Islet of Langerhans (tissue), 1 donor: ENCODE measurements around the gene LAMA5.

Experiments
- FAIRE-seq: peaks from one replicate; lab custom pipeline; 2011; peaks lifted over from hg19 to GRCh38; lab: Jason Lieb, UNC

Gene LAMA5, protein sequence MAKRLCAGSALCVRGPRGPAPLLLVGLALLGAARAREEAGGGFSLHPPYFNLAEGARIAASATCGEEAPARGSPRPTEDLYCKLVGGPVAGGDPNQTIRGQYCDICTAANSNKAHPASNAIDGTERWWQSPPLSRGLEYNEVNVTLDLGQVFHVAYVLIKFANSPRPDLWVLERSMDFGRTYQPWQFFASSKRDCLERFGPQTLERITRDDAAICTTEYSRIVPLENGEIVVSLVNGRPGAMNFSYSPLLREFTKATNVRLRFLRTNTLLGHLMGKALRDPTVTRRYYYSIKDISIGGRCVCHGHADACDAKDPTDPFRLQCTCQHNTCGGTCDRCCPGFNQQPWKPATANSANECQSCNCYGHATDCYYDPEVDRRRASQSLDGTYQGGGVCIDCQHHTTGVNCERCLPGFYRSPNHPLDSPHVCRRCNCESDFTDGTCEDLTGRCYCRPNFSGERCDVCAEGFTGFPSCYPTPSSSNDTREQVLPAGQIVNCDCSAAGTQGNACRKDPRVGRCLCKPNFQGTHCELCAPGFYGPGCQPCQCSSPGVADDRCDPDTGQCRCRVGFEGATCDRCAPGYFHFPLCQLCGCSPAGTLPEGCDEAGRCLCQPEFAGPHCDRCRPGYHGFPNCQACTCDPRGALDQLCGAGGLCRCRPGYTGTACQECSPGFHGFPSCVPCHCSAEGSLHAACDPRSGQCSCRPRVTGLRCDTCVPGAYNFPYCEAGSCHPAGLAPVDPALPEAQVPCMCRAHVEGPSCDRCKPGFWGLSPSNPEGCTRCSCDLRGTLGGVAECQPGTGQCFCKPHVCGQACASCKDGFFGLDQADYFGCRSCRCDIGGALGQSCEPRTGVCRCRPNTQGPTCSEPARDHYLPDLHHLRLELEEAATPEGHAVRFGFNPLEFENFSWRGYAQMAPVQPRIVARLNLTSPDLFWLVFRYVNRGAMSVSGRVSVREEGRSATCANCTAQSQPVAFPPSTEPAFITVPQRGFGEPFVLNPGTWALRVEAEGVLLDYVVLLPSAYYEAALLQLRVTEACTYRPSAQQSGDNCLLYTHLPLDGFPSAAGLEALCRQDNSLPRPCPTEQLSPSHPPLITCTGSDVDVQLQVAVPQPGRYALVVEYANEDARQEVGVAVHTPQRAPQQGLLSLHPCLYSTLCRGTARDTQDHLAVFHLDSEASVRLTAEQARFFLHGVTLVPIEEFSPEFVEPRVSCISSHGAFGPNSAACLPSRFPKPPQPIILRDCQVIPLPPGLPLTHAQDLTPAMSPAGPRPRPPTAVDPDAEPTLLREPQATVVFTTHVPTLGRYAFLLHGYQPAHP (N-terminal part only)

DNA sequence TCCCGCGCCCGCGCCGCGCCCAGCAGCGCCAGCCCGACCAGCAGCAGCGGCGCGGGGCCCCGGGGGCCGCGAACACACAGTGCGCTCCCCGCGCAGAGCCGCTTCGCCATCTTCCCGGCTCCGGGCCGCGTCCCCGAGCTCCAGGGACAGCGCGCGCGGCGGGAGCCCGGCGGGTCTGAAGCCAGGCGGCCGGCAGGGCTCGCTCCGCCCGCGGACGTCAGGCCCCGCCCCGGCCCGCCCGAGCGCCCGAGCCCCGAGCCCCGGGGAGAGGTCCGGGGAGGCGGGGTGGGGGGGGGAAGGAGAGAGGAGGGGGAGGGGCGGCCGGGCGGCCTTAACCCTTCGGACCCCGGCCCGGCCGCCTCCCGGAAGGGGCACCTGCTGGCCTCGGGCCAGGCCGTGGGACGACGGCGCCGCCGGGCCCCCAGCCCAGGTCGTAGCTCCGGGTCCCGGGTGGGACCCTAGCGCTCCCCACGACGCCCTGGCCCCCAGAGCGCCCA lies at the start of gene LAMA5:
TSS of gene LAMA5 (minus strand) at position 177 of the 497 bp plus-strand sequence. CDS start at position 110, 67 bp downstream.
- no peak for FAIRE-seq

DNA sequence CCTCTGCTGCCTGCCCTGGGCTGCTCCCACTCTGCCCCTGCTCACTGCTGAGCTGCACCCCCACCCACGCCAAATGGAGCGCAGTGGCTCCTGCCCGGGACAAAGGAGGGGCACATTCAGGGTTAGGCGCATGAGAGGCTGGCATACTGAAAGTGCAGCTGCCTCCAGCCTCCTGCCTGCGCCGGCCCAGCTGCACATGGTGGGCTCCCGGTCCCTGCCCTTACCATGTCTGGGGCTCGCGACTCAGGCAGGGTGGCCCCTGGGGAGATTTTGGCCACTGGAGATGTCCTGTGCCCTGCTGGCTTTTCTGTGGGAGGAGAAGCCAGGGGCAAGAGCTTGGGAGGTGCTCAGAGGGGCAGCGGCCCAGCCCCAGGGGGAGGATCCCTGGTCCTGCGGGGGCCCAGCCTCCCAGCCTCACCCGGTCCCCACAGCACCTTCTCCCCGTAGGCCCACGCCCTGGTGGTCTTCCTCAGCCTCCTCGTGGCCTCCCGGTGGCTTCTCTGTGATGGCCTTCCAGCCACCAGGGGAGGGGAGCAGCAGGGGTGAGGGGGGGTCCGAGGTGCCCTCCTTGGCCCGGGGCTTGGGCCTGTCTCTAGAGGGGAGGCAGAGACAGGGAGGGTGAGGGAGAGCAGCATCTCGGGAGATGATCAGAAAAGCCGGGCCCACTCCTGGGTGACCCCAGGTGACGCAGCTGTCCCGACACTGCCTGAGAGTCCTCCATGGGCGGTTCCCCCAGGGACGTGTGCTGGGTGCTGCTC lies 48.4 kb upstream of the LAMA5 start:
- FAIRE-seq, result no peak

DNA sequence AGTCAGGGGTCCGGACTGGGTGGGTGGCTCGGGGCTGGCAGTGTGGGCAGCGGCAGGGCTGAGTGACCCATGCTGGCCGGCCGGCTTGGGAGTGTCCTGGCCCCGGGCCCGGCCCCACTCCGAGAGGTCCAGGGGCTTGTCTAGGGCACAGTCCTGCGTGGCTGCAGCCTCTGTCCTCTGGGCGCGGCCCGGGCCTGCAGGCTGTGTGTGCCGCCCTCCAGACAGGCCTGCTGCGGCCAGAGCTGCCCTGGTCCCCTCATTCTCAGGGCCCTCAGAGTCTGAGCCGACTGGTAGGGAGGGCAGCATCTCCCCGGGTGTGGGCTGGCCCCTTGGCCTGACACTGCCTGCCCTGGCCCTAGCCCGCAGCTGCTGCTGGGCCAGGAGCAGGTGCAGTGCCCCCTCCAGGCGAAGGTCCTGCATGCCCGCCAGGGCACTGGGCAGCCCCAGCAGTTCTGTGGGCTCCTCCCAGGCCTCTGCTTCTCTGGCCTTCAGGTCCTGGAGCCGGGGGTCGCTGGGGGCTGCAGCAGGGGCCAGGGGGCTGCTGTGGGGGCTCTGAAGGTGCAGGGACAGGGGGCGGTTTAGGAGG lies 46.9 kb upstream of the LAMA5 start:
- FAIRE-seq, result no peak

DNA sequence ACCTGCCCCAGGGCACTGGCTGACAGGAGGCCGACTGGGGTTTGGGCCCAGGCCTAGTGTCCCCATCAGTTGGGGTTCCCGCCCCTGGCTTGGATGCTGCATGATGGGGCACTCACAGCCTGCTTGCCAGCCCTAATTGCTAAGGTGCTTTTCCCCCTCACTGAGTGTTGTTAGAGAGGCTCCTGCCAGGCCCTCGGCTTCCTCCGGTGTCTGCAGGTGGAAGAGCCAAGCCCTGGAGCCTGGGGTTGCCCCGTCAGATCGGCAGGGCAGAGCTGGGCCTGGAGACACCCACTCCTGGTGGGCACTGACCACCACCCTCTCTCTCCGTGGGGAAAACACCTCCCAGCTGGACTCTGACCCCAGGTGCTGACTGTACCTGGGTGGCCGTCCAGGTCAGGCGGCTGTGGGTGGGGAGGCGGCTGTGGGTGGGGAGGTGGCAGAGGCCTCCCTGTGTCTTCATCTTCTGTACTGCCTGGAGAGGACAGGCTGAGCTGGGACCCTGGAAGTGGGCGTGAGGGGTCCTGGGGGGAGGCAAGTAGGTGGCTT lies 46.0 kb upstream of the LAMA5 start:
- no peak for FAIRE-seq

DNA sequence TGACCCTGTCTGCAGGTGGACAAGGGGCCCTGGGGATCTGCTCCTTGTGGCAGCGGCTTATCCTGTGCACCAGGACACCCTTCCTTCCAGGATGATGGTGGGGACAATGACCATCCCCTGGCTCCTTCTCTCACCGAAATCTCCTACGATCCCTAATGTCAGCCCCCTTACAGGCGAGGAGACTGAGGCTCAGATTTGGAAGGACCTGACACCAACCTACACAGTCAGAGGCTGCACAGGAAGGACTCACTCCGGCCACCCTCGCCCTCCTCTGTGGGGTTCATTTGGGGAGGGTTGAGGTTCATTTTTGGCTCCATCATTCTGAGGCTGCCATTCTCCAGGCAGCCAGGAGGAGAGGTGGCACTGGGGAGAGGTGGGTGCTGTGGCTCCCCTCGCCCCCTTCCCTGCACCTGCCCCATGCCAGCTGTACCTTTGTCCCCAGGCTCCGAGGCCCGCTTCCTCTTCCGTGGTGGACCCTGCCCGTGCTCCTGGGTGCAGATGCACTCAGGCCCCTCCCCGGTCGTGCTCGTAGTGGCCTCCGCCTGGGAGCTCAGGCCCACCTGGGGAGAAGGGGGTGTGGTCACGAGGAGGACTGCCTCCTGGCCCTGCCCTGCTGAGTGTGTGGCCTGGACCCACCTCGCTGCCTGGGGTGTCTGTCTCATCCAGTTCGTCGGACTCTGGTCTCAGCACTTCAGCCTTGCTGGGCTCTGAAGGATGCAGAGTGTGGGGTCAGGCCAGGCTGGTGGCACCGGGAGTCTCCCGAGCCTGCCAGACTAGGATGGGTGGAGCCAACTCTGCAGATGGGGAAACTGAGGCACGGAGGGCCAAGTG lies 45.3 kb upstream of the LAMA5 start:
- no peak for FAIRE-seq

DNA sequence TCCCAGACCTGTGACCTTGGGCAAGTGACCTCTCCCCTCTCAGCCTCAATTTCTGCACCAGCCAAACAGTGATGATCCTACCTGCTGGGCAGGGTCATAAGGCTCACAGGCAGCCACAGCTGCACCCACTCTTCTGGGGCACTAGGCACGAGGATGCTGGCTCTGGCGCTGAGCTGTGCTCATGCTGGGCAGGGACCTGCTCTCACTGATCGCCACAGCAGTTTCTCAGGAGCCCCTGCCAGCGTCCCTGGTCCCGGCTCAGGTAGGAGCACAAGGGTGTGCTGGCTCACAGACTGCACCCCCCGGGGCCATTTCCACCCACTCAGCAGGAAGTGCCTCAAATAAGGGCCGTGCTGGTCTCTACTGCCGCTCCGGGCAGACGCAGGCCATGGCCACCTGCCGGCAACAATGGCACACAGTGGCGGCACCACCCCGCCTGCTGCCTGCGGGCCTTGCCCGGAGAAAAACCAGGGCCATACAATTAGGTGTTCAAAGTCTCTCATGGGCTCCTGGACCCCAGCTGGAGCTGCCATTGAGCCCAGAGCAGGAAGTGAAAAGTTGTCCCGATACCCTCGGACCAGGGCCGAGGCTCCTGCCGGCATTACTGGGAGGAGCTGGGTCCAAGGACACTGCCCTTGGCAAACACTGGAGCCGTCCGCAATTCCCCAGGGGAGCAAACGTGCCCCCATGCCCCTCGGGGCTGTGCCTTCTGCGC lies 44.5 kb upstream of the LAMA5 start:
- FAIRE-seq, result no peak

DNA sequence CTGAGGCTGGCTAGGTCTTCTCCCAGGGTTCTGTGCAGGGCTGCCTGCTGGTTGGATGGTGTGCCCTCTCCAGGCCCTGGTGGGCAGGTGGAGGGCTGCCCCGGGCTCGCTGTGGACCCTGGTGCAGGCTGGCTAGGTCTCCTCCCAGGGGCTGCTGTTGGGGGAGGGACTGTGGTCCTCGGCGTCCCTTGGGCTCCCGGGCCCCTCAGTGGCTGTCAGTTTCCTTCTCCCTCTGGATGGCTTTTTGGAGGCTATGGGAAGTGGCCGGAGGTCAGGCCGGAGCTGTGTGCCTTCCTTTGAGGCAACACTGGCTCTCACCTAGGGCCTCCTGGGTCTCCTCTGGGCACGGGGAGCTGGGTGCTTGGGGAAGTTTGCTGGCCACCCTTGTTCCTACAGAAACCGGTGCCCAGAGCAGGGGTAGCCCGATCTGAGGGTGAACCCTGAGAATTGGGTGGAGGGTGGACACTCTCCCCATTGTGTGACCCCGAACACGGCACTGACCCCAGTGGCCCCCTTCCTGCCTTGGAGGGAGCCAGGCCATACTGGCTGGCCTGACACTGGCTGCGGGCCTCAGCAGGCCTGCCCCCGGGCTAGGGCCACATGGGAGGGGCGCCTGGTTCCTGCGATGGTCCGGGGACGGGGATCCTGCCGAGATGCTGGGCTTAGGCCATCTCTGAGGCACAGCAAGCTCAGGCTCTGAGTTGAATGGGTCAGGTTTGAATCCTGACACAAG lies 43.8 kb upstream of the LAMA5 start:
- no peak for FAIRE-seq

DNA sequence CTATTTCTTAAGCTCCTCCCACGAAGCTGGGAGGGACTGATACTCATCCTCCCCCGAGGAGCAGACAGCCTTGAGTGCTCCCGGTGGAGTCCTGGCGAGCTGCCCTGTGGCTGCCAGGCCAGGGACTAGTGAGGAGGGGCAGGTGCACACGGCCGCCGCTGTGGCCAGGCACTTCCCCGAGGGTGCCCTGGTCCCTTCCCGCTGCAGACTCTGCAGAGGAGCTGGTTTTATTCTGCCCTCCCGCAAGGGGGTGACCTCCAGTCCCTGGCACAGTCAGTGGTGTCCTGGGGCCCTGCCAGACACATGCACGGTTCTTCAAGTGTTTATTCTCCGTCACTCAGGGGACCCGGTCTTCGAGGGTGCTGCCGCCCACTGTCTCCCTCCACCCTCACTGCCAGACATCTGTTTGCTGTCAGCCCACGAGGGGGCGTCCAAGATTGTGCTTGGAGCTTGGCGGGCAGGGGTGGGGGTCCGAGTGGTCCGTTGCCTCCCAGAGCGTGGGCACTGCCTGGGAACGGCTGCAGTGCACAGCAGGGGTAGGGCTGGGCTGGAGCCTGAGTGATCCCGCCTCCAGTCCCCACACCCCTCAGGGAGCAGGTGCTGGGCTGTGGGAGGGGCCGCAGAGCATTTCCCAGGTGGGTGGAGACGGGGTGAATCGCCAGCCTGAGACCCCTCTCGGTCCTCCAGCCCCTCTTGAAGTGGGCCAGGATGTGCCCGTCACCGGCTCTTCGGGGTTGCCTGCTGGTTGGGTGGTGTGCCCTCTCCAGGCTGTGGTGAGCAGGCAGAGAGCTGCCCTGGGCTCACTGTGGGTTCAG lies 43.0 kb upstream of the LAMA5 start:
- no peak for FAIRE-seq

DNA sequence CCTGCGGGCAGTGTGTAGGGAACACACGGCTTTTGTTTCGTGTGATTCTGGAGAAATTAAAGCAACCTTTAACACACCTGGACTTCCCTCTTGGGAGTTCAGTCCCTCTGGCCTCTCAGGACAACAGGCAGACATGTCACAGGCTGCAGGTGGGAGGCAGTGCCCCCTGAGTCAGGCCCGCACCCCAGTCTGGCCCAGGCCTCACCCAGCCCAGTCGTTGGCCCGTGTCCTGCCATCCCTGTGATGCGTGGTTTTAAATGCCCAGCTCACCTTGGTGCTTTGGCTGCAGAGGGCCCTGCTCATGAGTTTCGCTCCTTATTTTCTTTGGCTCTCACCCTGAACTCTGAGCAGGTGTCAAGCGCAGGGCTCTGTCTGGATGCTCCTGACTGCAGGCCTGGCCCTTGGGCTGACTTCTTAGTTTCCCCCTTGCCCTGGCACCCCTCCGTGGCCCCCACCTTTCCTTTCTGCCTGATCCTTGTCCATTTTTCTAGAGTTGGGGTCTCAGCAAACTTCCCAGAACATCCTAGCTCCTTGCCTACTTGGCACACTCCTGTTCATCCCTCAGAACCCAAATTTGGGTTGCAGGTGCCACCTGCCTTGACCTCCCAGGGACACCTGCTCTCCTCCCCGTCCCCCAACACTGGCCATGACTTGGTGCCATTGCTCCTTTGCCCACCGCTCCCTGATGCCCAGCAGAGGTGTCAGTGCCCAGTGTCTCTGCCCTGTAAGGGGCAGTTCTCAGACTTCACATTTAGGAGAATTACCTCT lies 42.2 kb upstream of the LAMA5 start:
- FAIRE-seq, result no peak

DNA sequence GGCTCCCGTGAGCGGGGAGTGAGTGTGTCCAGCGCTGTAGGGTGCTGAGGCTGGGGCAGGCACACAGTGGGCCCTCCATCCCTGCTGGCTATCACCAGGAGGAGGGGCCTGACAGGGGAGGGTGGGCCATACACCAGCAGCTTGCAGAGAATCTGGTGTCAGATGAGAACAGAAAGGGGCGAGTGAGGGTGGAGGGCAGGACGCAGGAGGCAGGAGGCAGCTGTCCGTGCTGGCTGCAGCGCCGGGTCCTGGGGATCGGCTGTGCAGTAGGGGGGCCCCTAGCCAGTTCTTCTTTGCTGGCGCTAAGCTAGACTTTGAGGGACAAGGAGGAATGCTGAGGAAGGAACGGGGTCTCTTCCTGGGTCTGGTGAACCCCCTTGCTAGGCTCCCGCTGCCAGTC lies 41.5 kb upstream of the LAMA5 start:
- FAIRE-seq, result no peak

DNA sequence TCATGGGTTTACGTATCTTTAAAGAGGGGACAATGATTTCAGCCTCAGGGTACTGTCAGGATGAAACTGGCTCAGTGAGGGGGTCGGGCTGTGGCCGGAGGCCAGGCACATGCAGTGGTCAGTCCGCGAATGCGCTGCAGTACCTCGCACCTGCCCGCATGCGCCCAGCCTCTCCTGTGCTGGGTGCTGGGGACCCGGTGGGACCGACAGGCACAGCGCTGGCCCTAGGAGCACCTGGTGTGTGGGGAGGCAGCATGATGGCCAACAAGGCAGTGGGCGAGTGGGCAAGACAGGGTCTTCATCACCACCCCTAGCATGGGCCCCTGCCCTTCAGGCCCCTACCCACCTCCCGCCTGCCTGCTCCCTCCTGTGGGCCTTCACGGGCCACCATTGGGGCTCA lies 40.9 kb upstream of the LAMA5 start:
- no peak for FAIRE-seq

DNA sequence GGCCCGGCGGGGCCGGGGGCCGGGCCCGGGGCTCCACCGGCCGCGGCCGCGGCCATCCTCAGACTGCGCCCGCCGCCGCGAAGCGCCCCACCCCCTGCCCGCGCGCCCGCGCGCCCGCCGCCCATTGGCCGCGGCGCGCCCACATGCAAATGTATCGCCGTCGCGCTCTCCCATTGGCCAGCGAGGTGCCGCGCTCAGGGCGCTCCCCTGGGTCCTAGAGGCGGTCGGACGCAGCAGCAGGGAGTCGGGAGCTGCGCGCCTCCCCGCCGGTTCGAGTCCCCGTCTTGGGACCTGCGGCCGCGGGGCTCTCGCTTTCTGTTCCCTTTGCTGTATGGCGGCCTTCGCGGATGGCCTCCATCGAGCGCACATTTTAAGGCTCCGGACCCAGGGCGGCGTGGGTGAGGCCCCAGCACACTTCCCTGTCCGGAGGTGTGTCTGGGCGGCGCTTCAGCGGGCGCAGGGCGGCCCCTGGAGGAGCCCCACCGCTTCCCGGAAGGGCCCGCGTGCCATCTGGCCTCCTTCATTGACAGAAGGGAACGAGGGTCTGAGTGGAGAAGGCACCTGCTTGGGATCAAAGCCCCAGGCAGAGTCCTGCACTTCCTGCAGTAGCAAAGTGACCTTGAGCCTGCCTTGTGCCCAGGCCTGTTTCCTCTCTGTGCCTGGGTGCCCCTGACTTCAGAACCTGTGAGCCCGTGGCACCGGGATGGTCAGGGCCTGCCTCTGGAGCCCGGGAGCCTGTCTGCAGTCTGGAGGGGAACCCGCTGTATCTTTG lies 40.3 kb upstream of the LAMA5 start, which contains the start of gene CABLES2:
TSS of gene CABLES2 (minus strand) at position 65 of the 772 bp plus-strand sequence. CDS start at position 56, 9 bp downstream.
- FAIRE-seq, result no peak

DNA sequence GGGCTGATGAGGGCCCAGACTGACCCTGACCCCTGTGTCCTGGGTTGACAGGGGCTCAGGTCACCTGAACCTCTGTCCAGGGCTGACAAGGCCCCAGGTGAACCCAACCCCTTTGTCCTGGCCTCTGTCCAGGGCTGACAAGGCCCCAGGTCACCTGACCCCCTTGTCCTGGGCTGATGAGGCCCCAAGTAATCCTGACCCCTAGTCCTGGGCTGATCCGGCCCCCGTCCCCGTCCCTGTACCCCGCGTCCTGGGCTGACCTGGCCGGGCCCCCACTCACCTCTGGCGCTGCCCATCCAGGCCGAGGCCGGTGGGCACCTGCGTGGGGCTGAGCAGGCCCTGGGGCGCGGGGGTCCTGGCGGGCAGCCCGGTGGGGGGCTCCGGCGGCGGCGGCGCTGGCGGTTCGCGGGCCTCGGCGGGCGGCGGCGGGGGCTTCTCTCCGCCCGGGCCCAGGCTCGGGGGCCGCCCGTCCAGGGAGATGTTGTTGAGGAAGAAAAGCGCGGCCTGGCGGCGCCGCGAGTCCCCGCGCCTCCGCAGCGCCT lies 39.6 kb upstream of the LAMA5 start:
- FAIRE-seq, result no peak

DNA sequence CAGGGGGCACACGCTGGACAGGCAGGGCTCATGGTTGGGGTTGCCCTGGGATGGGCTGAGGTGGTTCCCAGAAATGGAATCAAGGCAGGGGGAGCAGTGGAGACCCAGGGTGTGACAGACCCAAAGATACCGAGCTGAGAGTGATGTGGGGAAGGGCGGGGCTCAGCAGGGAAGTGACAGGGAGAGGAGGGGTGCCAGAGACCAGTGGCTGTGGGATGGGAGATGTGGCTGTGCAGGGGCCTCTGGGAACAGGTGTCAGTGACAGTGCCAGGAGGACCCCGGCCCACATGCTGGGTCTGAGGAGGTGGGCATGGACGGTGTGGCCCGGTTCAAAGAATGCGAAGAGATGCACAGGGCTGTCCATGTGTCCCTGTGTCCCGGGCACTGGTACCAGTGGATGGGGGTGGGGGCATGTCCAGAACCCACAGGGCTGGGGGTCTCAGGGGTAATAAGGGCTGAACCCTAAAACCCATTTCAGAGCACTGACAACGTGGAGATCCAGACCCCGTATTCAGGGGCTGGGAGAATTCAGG lies 38.9 kb upstream of the LAMA5 start:
- FAIRE-seq, result no peak
